IPS-20b (cell line): Measurements from ENCODE around the gene CCNI.
"Not testable (repeated sequence)": the region's sequence is repeated elsewhere in the genome, so short reads cannot be mapped to it uniquely, and the experiment has no call there.

Source experiments
- H3K27ac ChIP-seq: one replicate; pipeline ENCODE4 v1.5.1; 2013; ENCODE audit warnings: low read length
- H3K27me3 ChIP-seq: 2 replicates; pipeline ENCODE4 v1.6.1; 2013; ENCODE audit warnings: mild to moderate bottlenecking, low read length, inconsistent platforms; ENCODE audit not compliant: insufficient read depth
- H3K36me3 ChIP-seq: 2 replicates; pipeline ENCODE4 v1.6.1; 2013; ENCODE audit warnings: low read depth, mild to moderate bottlenecking, inconsistent platforms, low read length, moderate library complexity; ENCODE audit not compliant: insufficient read depth
- H3K4me1 ChIP-seq: 2 replicates; pipeline ENCODE4 v1.6.1; 2013; ENCODE audit warnings: mild to moderate bottlenecking, control low read depth, inconsistent platforms, low read length, moderate library complexity; ENCODE audit not compliant: insufficient read depth
- H3K4me3 ChIP-seq: 2 replicates; pipeline ENCODE4 v1.5.1; 2013; ENCODE audit warnings: mild to moderate bottlenecking, low read length, inconsistent platforms
- H3K9ac ChIP-seq: 2 replicates; pipeline ENCODE4 v1.6.1; 2013; ENCODE audit warnings: low read depth, mild to moderate bottlenecking, inconsistent platforms, low read length, moderate library complexity
- H3K9me3 ChIP-seq: 2 replicates; pipeline ENCODE4 v1.6.1; 2013; ENCODE audit warnings: mild to moderate bottlenecking, low read depth, low read length, inconsistent platforms; ENCODE audit not compliant: insufficient read depth

The CCNI gene

GRCh38 chr4:77031544-77031943 is 44.2 kb downstream of the CCNI start:
- no peak overlapping the region for H3K9ac ChIP-seq
- H3K36me3 ChIP-seq, result peaks cover 89% of the 10 kb centered on the region
- H3K4me1 ChIP-seq, result no peaks in the 10 kb centered on the region
- H3K27ac ChIP-seq, result no peak overlapping the region
- H3K4me3 ChIP-seq, result no peak overlapping the region
- no peaks in the 10 kb centered on the region for H3K27me3 ChIP-seq
- H3K9me3 ChIP-seq, result no peaks in the 10 kb centered on the region

- not testable (repeated sequence) for H3K9ac ChIP-seq, H3K27ac ChIP-seq, H3K9me3 ChIP-seq, H3K27me3 ChIP-seq, H3K4me1 ChIP-seq, H3K4me3 ChIP-seq
- H3K36me3 ChIP-seq, result peaks cover 79% of the 10 kb centered on the region
Measured at GRCh38 chr4:77029757-77030156, 46.0 kb downstream of the CCNI start.

- Histone ChIP-seq H3K9ac (no peak overlapping the region), H3K4me3 (no peak overlapping the region), H3K36me3 (peaks cover 79% of the 10 kb centered on the region), H3K27me3 (no peaks in the 10 kb centered on the region), H3K9me3 (no peaks in the 10 kb centered on the region), H3K27ac (no peak overlapping the region), H3K4me1 (no peaks in the 10 kb centered on the region)
Measured at GRCh38 chr4:77028246-77028645, 47.5 kb downstream of the CCNI start.

- Histone ChIP-seq H3K27me3 (no peaks in the 10 kb centered on the region), H3K4me1 (peaks cover 15% of the 10 kb centered on the region; the same call in 1 of the 2 replicates), H3K36me3 (peaks cover 71% of the 10 kb centered on the region), H3K27ac (no peak overlapping the region), H3K4me3 (no peak overlapping the region), H3K9ac (no peak overlapping the region), H3K9me3 (no peaks in the 10 kb centered on the region)
Measured at GRCh38 chr4:77026322-77026704, 49.5 kb downstream of the CCNI start.

DNA sequence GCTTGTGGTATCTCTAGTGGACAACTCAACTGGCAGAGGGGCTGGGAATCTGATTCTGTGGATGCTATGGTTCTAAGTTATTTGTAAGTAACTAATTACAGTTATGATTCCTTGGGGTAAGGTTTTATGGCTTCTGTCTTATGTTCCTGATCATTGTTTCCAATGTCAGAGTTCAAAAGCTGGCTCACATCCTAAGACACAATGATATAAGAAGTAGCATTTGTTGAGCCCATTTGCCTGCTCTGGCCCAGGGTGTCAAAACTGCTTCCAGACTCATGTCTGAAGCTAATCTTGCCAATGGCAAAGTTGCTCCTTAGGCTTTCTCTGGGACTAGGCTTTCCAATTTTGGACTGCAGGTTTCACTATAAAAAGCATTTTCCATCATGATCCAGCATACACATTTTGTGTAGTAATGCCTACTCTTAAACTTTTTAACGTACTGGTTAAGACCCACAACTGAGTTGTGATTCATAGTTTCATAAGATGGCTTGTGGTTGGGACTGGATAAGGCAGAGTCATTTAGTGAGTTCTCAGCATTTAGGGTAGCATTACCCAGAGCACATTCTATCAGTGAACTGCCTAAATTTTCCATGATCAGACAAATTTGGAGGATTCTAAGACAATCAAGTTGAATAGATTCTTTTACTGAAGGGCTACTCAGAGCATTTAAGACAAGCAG is 50.0 kb downstream of the CCNI start:
- Histone ChIP-seq H3K9ac (no peak overlapping the region), H3K27ac (no peak overlapping the region), H3K4me3 (no peak overlapping the region), H3K4me1 (peaks cover 15% of the 10 kb centered on the region; the same call in 1 of the 2 replicates), H3K27me3 (no peaks in the 10 kb centered on the region), H3K9me3 (no peaks in the 10 kb centered on the region), H3K36me3 (peaks cover 70% of the 10 kb centered on the region)

- H3K9me3 ChIP-seq, result no peaks in the 10 kb centered on the region
- H3K9ac ChIP-seq, result no peak overlapping the region
- H3K27ac ChIP-seq, result no peak overlapping the region
- peaks cover 15% of the 10 kb centered on the region; the same call in 1 of the 2 replicates for H3K4me1 ChIP-seq
- peaks cover 75% of the 10 kb centered on the region for H3K36me3 ChIP-seq
- no peak overlapping the region for H3K4me3 ChIP-seq
- no peaks in the 10 kb centered on the region for H3K27me3 ChIP-seq
Measured at GRCh38 chr4:77023920-77024319, 51.9 kb downstream of the CCNI start.

DNA sequence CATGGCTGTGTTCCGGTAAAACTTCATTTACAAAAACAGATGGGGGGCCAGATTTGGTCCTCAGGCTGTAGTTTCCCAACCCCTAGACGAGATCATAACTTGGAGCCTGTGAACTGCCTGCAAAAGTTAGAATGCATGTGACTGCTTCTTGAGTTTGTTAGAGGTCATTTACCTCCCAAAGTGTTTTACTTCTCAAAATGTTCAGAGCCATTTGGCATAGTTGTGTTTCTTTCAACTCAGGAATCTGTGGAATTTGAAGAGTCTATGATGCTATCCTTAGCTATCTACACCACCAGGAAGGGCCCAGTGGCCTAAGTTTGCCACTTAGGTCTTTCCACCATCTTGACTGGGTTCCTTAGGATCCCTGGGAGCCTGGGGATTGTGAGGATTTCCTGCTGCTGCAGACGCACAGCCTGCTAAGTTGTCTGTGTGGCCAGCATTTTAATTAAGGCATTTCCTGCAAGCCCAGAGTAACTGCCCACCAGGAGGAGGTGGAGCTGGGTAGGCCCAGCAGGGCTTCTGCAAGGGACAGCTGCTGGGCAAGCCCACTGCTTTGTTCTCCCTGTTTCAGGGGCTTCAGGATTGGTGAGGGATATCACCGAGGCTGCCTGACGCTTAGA is 53.1 kb downstream of the CCNI start:
- Histone ChIP-seq H3K36me3 (peaks cover 67% of the 10 kb centered on the region), H3K4me1 (peaks cover 15% of the 10 kb centered on the region; the same call in 1 of the 2 replicates), H3K4me3 (no peak overlapping the region), H3K9ac (no peak overlapping the region), H3K9me3 (no peaks in the 10 kb centered on the region), H3K27me3 (no peaks in the 10 kb centered on the region), H3K27ac (peak overlapping the region; percentile 73)

DNA sequence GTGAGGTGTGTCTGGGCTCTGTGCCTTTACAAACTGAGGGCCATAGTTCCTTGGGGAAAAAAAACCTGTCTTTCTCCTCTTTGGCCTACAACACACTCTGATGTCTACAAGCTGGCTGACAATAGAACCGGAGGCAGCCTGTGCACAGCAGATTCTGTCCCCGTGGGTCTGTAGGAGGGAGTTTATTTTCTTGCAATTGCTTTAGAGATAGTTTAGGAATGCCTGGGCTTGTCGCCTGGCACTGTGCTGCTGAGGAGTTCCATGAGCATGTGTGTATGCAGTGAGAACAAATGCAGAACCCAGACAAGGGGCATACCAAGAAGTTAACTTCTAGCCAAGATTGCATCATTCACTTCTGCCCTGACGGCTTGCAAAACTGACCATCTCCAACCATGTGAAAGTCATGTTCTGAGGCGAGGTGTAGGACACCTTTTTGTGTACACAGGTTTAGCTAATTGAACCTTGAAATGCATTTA is 54.1 kb downstream of the CCNI start:
- H3K4me3 ChIP-seq, result no peak overlapping the region
- peaks cover 15% of the 10 kb centered on the region; the same call in 1 of the 2 replicates for H3K4me1 ChIP-seq
- H3K27ac ChIP-seq, result no peak overlapping the region
- H3K9ac ChIP-seq, result no peak overlapping the region
- H3K36me3 ChIP-seq, result peaks cover 69% of the 10 kb centered on the region
- no peaks in the 10 kb centered on the region for H3K27me3 ChIP-seq
- H3K9me3 ChIP-seq, result no peaks in the 10 kb centered on the region

- H3K4me3 ChIP-seq, result no peak overlapping the region
- no peaks in the 10 kb centered on the region for H3K27me3 ChIP-seq
- peaks cover 75% of the 10 kb centered on the region for H3K36me3 ChIP-seq
- peaks cover 18% of the 10 kb centered on the region; the same call in 1 of the 2 replicates for H3K4me1 ChIP-seq
- no peak overlapping the region for H3K27ac ChIP-seq
- no peak overlapping the region for H3K9ac ChIP-seq
- H3K9me3 ChIP-seq, result no peaks in the 10 kb centered on the region
Measured at GRCh38 chr4:77020017-77020416, 55.8 kb downstream of the CCNI start.

GRCh38 chr4:77015390-77015789 is 60.4 kb downstream of the CCNI start:
- H3K36me3 ChIP-seq, result peaks cover 65% of the 10 kb centered on the region
- no peaks in the 10 kb centered on the region for H3K9me3 ChIP-seq
- H3K27ac ChIP-seq, result no peak overlapping the region
- H3K27me3 ChIP-seq, result no peaks in the 10 kb centered on the region
- H3K4me1 ChIP-seq, result peaks cover 15% of the 10 kb centered on the region; the same call in 1 of the 2 replicates
- no peak overlapping the region for H3K9ac ChIP-seq
- no peak overlapping the region for H3K4me3 ChIP-seq

GRCh38 chr4:77014256-77014655 is 61.5 kb downstream of the CCNI start:
- no peaks in the 10 kb centered on the region for H3K9me3 ChIP-seq

DNA sequence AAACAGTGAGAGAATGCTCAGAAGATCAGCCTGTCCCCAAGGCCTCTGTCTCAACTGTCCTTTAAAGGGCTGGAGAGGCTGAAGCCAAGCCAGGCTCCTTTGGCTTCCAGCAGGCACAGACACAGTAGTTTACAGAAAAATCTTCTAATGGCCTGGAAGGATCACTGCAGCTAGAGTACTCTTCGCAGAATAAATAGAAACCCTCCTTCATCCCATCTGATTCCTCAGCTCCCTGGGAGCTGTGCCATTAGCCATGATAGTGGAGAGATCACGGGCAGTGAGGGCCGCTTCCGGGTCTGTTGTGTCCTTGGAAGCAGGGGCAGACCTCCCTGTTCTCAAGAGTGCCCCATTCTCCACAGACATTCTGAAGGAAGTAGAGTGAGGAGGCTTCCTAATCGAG is 63.1 kb downstream of the CCNI start:
- peaks cover 52% of the 10 kb centered on the region for H3K36me3 ChIP-seq
- H3K9me3 ChIP-seq, result no peaks in the 10 kb centered on the region
- no peak overlapping the region for H3K27ac ChIP-seq

More at GRCh38 chr4:77014256-77014655, 61.5 kb downstream of the CCNI start:
- Histone ChIP-seq H3K27ac (no peak overlapping the region), H3K4me3 (no peak overlapping the region), H3K4me1 (peaks cover 15% of the 10 kb centered on the region; the same call in 1 of the 2 replicates), H3K9ac (no peak overlapping the region), H3K27me3 (no peaks in the 10 kb centered on the region), H3K36me3 (peaks cover 54% of the 10 kb centered on the region)

More for the DNA sequence above, 63.1 kb downstream of the CCNI start:
- no peak overlapping the region for H3K9ac ChIP-seq
- H3K4me1 ChIP-seq, result peaks cover 25% of the 10 kb centered on the region
- no peaks in the 10 kb centered on the region for H3K27me3 ChIP-seq
- no peak overlapping the region for H3K4me3 ChIP-seq
